ENCODE data around the gene VWCE.

- no peak for TF ChIP-seq CTCF (IDR thresholded peaks at IDR 0.05)
- TF ChIP-seq POLR2AphosphoS5 (IDR thresholded peaks at IDR 0.05; ENCODE audit: low read depth, low read length) = no peak
These were observed 11.1 kb upstream of the VWCE start for GRCh38 chr11:61306221-61306620.
